Activated CD8-positive, alpha-beta memory T cell treated with anti-CD3 and anti-CD28 coated beads for 4 hours (primary cell): Measurements from ENCODE around the gene FN3KRP.
A peak's percentile ranks its signal among the peaks of the same experiment; 100 is the strongest.

Source experiments
- DNase-seq, 2 donors: peaks; one replicate each; pipeline ENCODE4 v3.0.0-alpha.2; 2020; ENCODE audit warnings: low read depth in 2 of 2

The FN3KRP gene

DNA sequence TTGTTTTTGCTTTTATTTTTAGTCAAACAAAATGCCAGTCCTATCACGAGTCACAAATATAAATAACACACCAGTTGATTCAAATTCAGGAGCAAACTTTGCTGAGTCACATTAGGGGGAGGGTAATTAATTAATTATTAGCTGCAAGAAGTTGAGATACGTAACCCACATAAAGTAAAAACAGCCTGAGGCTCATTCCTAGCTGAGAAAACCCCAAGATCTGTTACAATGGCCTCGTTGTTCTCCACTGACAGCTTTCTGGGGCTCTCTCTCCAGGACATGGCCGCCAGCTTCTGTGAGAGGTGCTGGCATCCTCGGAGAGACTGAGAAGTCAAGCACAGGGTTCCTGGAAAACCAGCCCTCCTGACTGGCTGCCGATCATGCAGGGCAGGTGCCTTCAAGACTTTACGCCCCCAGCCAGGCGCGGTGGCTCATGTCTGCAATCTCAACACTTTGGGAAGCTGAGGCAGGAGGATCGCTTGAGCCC lies 29.1 kb upstream of the FN3KRP start:
- no peak for DNase-seq

- DNase-seq = no peak
Observed at GRCh38 chr17:82687871-82688270, 28.6 kb upstream of the FN3KRP start.

- no peak for DNase-seq
Observed at GRCh38 chr17:82689077-82689476, 27.4 kb upstream of the FN3KRP start.

DNA sequence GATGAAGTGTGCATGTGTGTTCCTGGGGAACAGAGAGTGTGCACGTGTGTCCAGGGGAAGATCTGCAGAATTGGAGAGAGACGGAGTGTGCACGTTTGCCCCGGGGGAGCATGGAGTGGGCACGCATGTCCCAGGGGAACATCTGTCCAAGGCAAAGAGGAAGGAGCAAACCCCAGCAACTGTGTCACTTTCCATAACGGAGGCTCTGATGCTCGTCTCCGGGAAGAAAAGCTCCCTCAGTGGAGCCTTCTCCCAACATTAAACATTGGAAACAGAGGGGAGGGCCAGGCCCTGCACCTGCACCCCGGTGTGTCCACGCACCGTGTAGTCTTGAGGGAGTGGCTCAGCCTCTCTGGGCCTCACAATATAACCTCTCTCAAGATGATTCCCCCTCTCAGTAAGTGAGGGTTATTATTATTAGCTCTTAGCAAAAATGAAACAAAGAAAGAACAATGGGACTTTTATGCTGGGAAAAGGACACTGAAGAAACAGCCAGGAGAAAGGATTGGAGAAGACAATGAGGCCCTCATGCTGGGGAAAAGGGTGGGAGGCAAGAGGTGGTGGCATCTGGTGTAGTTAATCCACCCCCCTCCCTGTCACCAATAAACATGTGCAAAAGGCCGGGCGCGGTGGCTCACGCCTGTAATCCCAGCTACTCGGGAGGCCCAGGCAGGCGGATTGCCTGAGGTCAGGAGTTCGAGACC lies 25.6 kb upstream of the FN3KRP start:
- DNase-seq = no peak

DNA sequence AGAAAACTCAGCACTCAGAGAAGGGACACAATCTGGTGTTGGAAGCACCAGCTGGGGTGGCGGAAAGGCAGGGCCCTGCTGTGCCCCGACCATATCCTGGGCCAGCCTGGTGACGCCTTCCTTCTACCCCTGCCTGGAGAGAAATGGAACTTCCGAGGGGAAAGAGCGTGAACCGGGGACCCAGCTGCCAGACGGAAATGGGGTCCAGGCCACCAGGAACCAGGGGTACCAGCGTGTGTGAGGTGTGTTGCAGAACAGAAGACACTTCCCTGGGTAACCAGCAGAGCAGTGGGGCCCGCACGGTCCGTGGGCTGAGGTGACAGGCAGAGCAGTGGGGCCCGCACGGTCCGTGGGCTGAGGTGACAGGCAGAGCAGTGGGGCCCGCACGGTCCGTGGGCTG lies 24.8 kb upstream of the FN3KRP start:
- no peak for DNase-seq

DNA sequence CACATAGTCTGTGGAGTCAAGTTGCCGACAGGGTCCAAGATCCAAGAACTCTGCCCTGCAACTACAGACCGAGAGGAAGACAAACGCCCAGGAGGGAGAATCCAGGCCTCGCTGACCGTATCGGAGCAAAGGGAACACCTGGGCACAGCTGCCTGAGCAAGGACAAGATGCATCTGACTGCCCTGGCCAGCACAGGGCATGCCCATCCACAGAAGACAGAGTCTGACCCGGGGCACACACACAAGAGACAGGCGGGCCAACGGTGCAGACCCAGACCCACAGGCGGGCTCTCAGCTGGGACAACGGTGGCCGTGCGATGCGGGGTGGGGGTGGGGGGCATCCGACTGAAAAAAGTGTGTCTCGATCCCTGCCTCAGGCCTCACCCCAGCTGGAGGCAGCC lies 24.2 kb upstream of the FN3KRP start:
- DNase-seq = no peak

- DNase-seq = no peak
Observed at GRCh38 chr17:82693168-82693867, 23.2 kb upstream of the FN3KRP start.

- no peak for DNase-seq
Observed at GRCh38 chr17:82694647-82695046, 21.9 kb upstream of the FN3KRP start.

- DNase-seq = no peak
Observed at GRCh38 chr17:82696259-82696658, 20.2 kb upstream of the FN3KRP start.

DNA sequence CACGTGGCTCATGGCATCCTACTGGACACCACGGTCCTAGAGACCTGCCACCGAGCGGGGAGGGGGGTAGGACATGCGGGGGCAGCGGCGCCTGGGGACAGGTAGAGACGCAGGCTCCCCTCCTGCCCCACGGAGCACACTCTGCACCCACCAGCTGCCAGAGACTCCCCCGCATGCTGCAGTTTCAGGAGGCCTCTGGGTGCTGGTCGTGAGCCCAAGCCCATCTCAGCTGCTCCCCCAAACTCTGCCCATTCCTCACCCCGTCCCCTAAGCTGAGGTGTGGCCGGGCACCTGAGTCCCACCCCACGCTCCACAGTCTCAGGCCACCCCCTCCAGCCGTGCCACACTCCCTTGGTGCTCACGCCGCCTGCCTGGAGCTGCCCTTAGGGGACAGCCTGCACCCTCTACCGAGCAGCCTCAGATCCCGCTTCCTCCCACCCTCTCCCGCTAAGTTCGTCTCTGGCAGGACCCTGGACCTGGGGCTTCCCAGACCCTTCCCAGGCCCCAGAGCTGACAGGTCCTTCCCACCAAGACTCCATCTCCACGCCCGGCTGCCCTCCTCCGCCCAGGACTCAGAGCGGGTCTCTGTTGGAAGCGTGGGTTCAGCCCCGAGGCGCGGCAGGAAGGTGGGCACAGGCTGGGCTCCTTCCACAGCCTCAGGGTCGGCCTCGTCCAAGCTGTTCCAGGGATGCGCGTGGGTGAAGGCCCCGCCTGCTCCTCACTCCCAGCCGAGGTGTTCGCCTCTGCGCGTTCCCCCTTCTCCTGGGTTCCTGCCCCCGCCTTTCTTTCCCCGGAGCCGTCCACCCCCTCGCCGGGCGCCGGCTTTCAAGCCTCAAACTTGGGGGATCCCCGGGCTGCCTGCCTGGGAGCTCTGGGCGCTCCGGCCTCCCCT lies 19.3 kb upstream of the FN3KRP start:
- no peak for DNase-seq

DNA sequence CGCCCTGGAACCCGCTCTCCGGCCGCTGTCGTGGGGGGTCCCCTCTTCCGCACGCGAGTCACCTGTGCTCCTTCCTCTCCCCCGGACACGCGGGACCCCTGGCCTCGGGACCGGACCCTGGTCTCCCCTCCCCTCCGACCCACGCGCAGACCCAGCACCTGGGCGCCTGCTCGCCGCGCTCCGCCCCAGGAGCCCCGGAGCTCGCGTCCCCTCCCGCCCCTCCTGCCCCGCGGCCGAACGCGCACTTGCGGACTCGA lies 18.8 kb upstream of the FN3KRP start:
- no peak for DNase-seq

DNA sequence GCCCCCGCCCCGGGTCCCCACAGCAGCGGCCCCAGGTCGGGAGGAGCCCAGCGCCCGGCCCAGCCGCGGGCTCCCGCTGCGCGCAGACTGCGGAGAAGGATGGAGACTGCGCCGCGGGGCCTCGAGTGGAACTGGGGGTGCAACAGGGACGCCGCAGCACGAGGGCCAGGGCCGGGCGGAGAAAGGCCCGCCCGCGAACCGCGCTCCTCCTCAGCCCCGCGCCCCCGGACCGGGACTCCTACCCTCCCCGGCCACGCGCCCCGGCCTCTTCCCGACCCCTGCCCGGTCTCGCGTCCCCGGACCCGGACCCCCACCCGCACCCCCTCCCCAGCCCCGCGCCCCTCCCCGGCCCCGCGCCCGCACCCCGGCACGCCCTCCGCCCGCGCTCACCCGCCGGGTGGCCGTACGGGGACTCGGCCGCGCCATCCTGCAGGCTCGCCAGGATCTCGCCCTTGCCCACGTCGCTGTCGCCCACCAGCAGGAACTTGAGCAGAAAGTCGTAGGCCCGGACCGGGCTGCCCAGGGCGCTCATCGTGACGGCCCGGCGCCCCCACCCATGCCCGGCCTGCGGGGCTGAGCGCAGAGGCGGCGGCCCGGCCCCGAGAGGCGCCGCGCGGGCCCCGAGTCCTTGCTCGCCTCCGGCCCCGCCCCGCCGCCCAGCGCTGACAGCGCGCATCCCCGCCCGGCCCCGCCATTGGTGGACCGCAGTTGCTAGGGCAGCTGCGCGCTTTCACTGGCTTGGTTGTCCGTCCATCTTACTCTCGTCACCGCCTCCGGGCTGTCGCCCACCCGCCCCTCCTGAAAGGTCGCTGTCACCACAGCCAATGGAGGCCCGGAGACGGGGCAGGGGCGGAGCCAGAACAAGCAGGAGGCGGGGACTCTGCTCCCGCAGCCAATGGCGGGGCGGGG lies 18.2 kb upstream of the FN3KRP start, which contains the start of gene RAB40B:
Gene RAB40B (minus strand): TSS at position 634 of the 909 bp plus-strand sequence. CDS start 102 bp downstream, at position 532.
- peak; percentile 97 to 98 for DNase-seq

DNA sequence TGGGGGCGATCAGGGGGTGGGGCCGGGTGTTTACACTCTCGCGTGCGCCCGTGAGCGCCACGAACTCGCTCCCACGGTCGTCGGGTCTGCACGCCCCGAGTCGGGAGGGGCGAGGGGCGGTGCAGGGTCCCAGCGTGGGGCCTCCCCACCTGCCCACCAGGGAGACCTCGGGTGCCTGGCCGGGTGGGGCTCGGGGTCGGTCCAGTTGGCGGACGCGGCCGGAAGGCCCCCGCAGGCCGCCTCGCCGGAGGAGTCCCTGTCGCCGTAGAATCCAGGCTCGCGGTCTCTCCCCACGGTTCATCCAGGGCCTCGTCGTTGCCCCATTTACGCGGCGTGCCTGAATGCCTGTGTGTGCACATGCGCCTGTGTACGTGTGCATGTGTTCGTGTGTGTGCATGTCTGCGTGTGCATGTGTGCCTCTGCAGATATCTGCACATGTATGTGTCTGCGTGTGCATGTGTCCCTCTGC lies 17.5 kb upstream of the FN3KRP start:
- DNase-seq = no peak

DNA sequence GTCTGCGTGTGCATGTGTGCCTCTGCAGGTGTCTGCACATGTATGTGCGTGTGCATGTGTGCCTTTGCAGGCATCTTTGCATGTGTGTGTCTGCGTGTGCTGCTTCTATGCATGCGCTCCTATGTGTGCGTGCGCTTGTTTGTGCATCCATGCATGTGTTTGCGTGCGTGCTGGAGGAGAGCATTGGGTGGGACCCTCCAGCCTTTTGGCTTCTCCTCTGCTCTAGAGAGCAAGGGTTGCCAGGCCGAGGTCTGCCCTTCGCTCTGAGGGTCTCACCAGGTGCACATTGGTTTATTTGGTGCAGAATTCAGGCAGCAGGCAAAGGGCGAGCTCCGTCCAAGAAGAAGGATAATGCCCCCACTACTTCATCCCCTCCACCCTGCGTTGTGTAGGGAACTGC lies 17.0 kb upstream of the FN3KRP start:
- no peak for DNase-seq

DNA sequence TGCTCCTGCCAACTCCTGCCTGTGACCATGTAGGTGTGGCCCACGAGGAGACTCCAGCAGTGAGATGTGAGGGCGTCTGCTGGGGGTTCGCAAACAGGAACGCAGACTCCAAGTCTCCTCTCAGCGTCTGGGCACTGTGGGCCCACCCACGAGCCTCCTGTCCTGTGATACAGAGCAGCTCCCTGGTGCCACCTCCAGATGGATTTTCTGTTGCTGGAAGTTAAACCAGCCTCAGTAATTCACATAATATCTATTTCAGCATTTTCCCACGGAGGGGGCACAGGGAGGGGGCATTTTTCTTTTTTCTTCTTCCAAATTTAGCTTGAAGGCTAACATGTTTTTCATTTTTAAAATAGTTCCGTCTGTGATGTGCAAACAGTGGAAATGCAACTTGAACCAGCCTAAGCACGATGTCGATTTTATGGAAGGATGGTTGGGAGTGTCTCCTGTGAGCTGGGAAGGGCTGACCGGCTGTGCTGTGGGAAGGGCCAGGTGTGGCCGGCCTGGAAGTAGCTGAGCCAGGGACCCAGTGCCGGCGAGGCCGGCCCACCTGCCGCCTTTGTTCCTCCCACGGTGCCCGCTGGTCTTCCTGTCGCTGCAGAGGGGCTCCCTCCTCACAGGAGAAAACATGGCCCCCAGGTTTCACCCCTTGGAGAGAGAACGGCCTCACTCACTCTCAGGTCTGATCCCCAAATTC lies 14.1 kb upstream of the FN3KRP start:
- no peak for DNase-seq

GRCh38 chr17:82703036-82703745 lies 13.3 kb upstream of the FN3KRP start:
- DNase-seq = no peak

DNA sequence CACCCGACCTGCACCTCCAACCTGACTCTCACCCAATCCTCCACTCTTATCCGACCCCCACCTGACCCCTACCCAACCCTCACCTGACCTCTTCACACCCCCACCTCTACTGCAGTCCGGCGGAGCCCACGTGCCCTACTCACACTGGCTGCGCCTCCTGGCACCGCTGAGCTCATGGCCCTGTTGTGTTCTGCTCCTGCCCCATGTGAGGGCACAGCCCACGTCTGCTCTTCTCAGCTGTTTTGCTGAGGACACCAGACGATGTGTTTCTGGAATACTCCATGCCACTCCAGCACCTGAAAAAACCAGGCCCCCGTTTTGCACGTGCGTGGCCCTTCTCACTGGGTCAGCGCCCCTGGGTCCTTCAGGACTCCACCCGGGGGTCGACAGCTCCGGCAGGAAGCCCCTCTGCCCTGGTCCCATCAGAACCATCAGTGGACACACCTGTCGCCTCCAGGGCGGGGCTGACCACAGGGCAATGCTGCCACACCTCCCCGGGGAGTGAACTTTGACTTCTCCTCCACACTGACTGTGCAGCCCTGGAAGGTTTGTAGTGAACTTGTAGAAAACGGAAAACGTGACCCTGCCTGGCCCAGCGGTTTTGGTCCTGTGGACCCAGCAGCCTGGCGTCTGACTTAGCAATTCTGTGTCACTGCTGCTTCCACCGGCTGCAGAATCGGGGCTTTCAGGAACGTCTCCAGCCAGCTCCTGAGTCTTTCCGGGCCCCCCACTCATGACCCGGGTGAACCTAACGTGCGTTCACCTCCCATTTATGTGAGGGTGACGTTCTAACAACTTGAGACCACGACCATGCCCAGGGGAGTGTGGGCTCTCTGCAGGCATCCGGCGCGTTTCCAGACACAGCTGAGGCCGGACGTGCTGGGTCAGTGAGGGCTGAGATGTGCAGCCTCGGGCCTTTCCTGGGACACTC lies 12.3 kb upstream of the FN3KRP start:
- DNase-seq = no peak

DNA sequence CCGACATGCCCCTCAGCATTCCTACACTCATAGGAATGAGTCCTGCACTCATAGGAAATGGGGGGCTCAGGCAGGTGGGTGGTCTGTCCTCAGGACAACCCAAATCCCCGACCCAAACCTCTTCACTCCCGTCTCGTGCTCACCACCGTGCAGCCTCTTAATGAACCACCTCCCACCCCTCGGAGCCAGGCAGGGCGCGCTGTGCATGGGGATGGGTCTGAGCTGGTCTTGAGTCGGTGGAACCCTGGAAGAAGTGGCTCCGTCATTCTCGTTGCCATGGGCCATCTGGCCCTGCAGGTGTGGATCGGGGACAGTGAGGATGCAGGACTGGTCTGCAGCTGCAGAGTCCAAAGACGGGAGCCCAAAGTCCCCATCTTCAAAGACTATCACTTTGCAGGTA lies 11.6 kb upstream of the FN3KRP start:
- DNase-seq = no peak

DNA sequence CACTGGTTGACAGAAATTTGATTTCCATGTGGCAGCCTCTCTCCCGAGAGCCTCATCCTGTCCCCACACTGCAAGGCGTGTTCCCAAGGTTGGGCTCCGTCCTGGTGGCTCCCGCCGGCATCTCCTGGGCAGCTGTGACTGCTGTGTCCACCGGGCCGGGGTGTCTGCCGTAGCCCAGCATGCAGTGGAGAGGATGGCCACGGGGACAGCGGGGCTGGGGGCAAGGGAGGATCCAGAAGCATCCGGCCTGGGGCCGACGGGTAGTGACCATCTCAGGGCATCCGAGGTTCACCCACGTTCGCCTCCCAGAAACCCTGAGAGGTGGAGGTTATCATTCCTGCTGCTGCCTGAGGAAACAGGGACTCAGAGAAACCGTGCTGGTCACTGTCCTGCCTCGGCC lies 10.8 kb upstream of the FN3KRP start:
- DNase-seq = no peak
